GM23338 (cell line): ENCODE measurements around the gene EPM2AIP1. TPM values are rescaled to one million over a fixed set of nuclear protein-coding genes. Genes with fewer than 3 reads are reported as not detected.
"Not testable (repeated sequence)": the region's sequence is repeated elsewhere in the genome, so short reads cannot be mapped to it uniquely, and the experiment has no call there.

Source experiments
- ATAC-seq: fragments of 200-7000 bp; cut with Tn5 transposase; 3 replicates; pipeline ENCODE4 v1.9.1; 2020
- DNase-seq: peaks from one replicate; pipeline ENCODE4 v3.0.0-alpha.2; 2015; ENCODE audit warnings: low spot score
- H2AFZ ChIP-seq: fragments of 200-600 bp; sonication (generic); 2 replicates; pipeline ENCODE4 v1.8.0; 2016; ENCODE audit warnings: antibody characterized with exemption, mild to moderate bottlenecking, moderate library complexity
- H3F3A ChIP-seq: fragments of 200-600 bp; sonication (generic); replicated peaks from 2 replicates; pipeline ENCODE4 v1.8.0; 2017; ENCODE audit warnings: antibody characterized with exemption, mixed run types, low read depth
- H3K27ac ChIP-seq: fragments of 200-600 bp; sonication (generic); 2 replicates; pipeline ENCODE4 v1.6.1; 2016; ENCODE audit warnings: low read depth
- H3K27me3 ChIP-seq: fragments of 200-600 bp; sonication (generic); 2 replicates; pipeline ENCODE4 v1.8.0; 2016; ENCODE audit warnings: mild to moderate bottlenecking, mixed run types, moderate library complexity; ENCODE audit not compliant: insufficient read depth
- H3K36me3 ChIP-seq: fragments of 200-600 bp; sonication (generic); 2 replicates; pipeline ENCODE4 v1.8.0; 2016; ENCODE audit warnings: mild to moderate bottlenecking; ENCODE audit not compliant: insufficient read depth
- H3K4me1 ChIP-seq: fragments of 200-600 bp; sonication (generic); 2 replicates; pipeline ENCODE4 v1.8.0; 2016; ENCODE audit warnings: mild to moderate bottlenecking, moderate library complexity; ENCODE audit not compliant: insufficient read depth
- H3K4me2 ChIP-seq: fragments of 200-600 bp; sonication (generic); 2 replicates; pipeline ENCODE4 v1.7.1; 2017; ENCODE audit warnings: mixed run types
- H3K4me3 ChIP-seq: fragments of 200-600 bp; sonication (generic); 2 replicates; pipeline ENCODE4 v1.6.1; 2016; ENCODE audit warnings: mixed run types
- H3K79me2 ChIP-seq: fragments of 200-600 bp; sonication (generic); replicated peaks from 2 replicates; pipeline ENCODE4 v1.8.0; 2017; ENCODE audit warnings: mild to moderate bottlenecking; ENCODE audit not compliant: insufficient read depth
- H3K9me2 ChIP-seq: fragments of 200-600 bp; sonication (generic); 2 replicates; pipeline ENCODE4 v1.8.0; 2017; ENCODE audit not compliant: insufficient read depth
- H4K20me1 ChIP-seq: fragments of 200-600 bp; sonication (generic); replicated peaks from 2 replicates; pipeline ENCODE4 v1.8.0; 2017; ENCODE audit warnings: mild to moderate bottlenecking; ENCODE audit not compliant: insufficient read depth
- H3K27ac Mint-ChIP-seq: 2 replicates; pipeline ENCODE4 v1.8.0; 2020; ENCODE audit warnings: inconsistent platforms, mild to moderate bottlenecking, moderate library complexity, mixed read lengths
- H3K27me3 Mint-ChIP-seq: 3 replicates; pipeline ENCODE4 v1.8.0; 2022; ENCODE audit warnings: low read depth, mild to moderate bottlenecking, moderate library complexity, mixed read lengths, inconsistent platforms; ENCODE audit not compliant: insufficient read depth, poor library complexity
- H3K36me3 Mint-ChIP-seq: 3 replicates; pipeline ENCODE4 v1.8.0; 2021; ENCODE audit warnings: low read depth, mild to moderate bottlenecking, inconsistent platforms, moderate library complexity, mixed read lengths
- H3K4me1 Mint-ChIP-seq: 3 replicates; pipeline ENCODE4 v1.8.0; 2020; ENCODE audit warnings: mild to moderate bottlenecking, inconsistent platforms, mixed read lengths
- H3K4me3 Mint-ChIP-seq: 3 replicates; pipeline ENCODE4 v1.8.0; 2021; ENCODE audit warnings: moderate library complexity, mild to moderate bottlenecking, inconsistent platforms, mixed read lengths
- H3K9me3 Mint-ChIP-seq: 3 replicates; pipeline ENCODE4 v1.8.0; 2020; ENCODE audit warnings: moderate library complexity, mild to moderate bottlenecking, inconsistent platforms, mixed read lengths
- POLR2AphosphoS5 ChIP-seq: IDR thresholded peaks from 2 replicates; pipeline ENCODE4 v1.6.1; 2016; ENCODE audit warnings: antibody characterized with exemption, low read depth
- ZNF331 ChIP-seq: fragments of 250-450 bp; sonication (Bioruptor Pico); IDR thresholded peaks from 2 replicates; pipeline ENCODE4 v1.5.0; 2020; ENCODE audit warnings: low read depth, mild to moderate bottlenecking, moderate library complexity
- polyA plus RNA-seq: library from polyadenylated mRNA; unstranded; fragments of >200 nt; fragmentation: Nextera tagmentation; extraction: Ambion mirVana; gene quantifications from 2 replicates; pipeline ENCODE4 v1.2.1, GENCODE V29; 2016
- total RNA-seq: library from RNA; depleted of rRNA; stranded (reverse); fragments of >200 nt; shearing (Covaris generic); gene quantifications from 2 replicates; pipeline ENCODE4 v1.2.3, GENCODE V29; 2014
- TF ChIP-seq, protein P1 (sequence below): fragments of 250-450 bp; sonication (Bioruptor Pico); IDR thresholded peaks from 2 replicates; pipeline ENCODE4 v1.5.0; 2020; ENCODE audit warnings: mild to moderate bottlenecking, moderate library complexity

EPM2AIP1 gene
- total and polyA plus RNA-seq, 2 experiments from 2014 or later, result 7.2 to 10.6 TPM

DNA sequence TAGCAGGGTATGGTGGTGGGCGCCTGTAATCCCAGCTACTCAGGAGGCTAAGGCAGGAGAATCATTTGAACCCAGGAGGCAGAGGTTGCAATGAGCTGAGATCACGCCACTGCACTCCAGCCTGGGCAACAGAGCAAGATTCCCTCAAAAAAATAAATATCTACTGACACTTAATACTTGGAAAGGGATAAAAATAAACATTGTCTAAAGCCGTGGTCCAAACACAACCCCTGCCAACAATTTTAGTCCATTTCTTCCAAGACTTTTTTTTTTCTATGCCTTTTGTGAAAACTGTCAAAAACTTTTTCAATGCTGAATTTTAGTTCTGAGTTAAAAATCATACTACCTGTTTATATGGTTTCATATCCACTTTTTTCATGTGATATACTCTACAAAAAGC lies 49.8 kb upstream of the EPM2AIP1 start:
- not testable (repeated sequence) for H3K4me3 ChIP-seq, H3K27ac ChIP-seq, H3K9me2 ChIP-seq, H3K4me3 Mint-ChIP-seq, H2AFZ ChIP-seq, H3K27me3 Mint-ChIP-seq, H4K20me1 ChIP-seq, H3K27me3 ChIP-seq, H3K27ac Mint-ChIP-seq, H3K4me2 ChIP-seq, DNase-seq, H3K4me1 ChIP-seq, H3K79me2 ChIP-seq, ATAC-seq, H3K4me1 Mint-ChIP-seq, H3F3A ChIP-seq, H3K9me3 Mint-ChIP-seq
- peaks cover 42% of the 10 kb centered on the region; the same call in 2 of the 3 replicates for H3K36me3 Mint-ChIP-seq
- H3K36me3 ChIP-seq, result peaks cover 18% of the 10 kb centered on the region

DNA sequence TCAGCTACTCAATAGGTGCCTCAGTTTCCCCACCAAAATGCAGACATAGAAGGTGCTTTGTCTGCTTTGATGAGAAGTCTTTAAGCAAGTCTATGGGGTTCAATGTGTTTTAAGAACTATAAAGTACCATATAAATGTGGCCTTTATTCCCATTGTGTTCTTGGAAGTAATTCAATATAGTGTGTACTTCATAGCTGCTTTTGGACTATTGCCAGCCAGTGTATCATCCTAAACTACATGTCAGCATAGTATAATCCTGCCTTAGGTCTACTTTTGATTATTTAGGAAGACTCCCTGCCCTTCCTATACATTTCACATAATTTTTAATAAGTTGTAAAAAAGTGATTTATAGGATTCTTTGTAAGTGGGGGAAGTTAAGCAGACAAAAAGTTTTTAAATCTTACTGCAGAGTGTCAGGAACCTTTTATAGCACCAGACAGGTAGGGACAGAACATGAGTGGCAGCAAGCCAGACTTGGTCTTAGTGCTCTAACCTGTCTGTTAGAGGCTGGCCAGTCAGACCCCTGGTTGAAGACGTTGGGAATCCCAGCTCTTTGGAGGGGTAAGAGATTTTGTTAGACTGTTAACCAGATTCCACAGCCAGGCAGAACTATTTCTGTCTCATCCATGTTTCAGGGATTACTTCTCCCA lies 48.7 kb upstream of the EPM2AIP1 start:
- H4K20me1 ChIP-seq, result peaks cover 5% of the 10 kb centered on the region; the same call in 1 of the 2 replicates
- no peaks in the 10 kb centered on the region for H3K27me3 Mint-ChIP-seq
- peaks cover 39% of the 10 kb centered on the region for H3K36me3 Mint-ChIP-seq
- DNase-seq, result no peak
- no peak overlapping the region for H2AFZ ChIP-seq
- H3K4me3 Mint-ChIP-seq, result no peak overlapping the region
- no peaks in the 10 kb centered on the region for H3K79me2 ChIP-seq
- TF ChIP-seq, protein P1, sequence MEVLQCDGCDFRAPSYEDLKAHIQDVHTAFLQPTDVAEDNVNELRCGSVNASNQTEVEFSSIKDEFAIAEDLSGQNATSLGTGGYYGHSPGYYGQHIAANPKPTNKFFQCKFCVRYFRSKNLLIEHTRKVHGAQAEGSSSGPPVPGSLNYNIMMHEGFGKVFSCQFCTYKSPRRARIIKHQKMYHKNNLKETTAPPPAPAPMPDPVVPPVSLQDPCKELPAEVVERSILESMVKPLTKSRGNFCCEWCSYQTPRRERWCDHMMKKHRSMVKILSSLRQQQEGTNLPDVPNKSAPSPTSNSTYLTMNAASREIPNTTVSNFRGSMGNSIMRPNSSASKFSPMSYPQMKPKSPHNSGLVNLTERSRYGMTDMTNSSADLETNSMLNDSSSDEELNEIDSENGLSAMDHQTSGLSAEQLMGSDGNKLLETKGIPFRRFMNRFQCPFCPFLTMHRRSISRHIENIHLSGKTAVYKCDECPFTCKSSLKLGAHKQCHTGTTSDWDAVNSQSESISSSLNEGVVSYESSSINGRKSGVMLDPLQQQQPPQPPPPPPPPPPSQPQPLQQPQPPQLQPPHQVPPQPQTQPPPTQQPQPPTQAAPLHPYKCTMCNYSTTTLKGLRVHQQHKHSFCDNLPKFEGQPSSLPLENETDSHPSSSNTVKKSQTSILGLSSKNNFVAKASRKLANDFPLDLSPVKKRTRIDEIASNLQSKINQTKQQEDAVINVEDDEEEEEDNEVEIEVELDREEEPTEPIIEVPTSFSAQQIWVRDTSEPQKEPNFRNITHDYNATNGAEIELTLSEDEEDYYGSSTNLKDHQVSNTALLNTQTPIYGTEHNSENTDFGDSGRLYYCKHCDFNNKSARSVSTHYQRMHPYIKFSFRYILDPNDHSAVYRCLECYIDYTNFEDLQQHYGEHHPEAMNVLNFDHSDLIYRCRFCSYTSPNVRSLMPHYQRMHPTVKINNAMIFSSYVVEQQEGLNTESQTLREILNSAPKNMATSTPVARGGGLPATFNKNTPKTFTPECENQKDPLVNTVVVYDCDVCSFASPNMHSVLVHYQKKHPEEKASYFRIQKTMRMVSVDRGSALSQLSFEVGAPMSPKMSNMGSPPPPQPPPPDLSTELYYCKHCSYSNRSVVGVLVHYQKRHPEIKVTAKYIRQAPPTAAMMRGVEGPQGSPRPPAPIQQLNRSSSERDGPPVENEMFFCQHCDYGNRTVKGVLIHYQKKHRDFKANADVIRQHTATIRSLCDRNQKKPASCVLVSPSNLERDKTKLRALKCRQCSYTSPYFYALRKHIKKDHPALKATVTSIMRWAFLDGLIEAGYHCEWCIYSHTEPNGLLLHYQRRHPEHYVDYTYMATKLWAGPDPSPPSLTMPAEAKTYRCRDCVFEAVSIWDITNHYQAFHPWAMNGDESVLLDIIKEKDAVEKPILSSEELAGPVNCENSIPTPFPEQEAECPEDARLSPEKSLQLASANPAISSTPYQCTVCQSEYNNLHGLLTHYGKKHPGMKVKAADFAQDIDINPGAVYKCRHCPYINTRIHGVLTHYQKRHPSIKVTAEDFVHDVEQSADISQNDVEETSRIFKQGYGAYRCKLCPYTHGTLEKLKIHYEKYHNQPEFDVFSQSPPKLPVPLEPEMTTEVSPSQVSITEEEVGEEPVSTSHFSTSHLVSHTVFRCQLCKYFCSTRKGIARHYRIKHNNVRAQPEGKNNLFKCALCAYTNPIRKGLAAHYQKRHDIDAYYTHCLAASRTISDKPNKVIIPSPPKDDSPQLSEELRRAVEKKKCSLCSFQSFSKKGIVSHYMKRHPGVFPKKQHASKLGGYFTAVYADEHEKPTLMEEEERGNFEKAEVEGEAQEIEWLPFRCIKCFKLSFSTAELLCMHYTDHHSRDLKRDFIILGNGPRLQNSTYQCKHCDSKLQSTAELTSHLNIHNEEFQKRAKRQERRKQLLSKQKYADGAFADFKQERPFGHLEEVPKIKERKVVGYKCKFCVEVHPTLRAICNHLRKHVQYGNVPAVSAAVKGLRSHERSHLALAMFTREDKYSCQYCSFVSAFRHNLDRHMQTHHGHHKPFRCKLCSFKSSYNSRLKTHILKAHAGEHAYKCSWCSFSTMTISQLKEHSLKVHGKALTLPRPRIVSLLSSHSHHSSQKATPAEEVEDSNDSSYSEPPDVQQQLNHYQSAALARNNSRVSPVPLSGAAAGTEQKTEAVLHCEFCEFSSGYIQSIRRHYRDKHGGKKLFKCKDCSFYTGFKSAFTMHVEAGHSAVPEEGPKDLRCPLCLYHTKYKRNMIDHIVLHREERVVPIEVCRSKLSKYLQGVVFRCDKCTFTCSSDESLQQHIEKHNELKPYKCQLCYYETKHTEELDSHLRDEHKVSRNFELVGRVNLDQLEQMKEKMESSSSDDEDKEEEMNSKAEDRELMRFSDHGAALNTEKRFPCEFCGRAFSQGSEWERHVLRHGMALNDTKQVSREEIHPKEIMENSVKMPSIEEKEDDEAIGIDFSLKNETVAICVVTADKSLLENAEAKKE (CRISPR knock-in tag), result no peak
- TF ChIP-seq POLR2AphosphoS5 (no peak), ZNF331 (CRISPR knock-in tag) (no peak)
- no peak overlapping the region for H3K27ac Mint-ChIP-seq
- H3K27ac ChIP-seq, result no peak overlapping the region
- no peaks in the 10 kb centered on the region for H3K4me1 Mint-ChIP-seq
- no peaks in the 10 kb centered on the region for H3K4me1 ChIP-seq
- H3K4me3 ChIP-seq, result no peak overlapping the region
- H3K9me3 Mint-ChIP-seq, result no peaks in the 10 kb centered on the region
- H3K4me2 ChIP-seq, result no peak overlapping the region
- H3K27me3 ChIP-seq, result no peaks in the 10 kb centered on the region
- no peak for ATAC-seq
- H3F3A ChIP-seq, result no peaks in the 10 kb centered on the region
- peaks cover 21% of the 10 kb centered on the region for H3K36me3 ChIP-seq
- no peaks in the 10 kb centered on the region for H3K9me2 ChIP-seq
